Measurements from ENCODE around the gene MESP1. TPM values are rescaled to one million over a fixed set of nuclear protein-coding genes. Genes with fewer than 3 reads are reported as not detected.
A peak's percentile ranks its signal among the peaks of the same experiment; 100 is the strongest.

The MESP1 gene
- total RNA-seq, 1 experiment from 2014 or later: 8.8 TPM

- ChIA-PET CTCF (no interaction called here), POLR2A (no interaction called here), RAD21 (ENCODE audit: low non-redundant PET in 1 of 2, low total read pairs in 2 of 2, uncharacterized antibody in 2 of 2, unreplicated experiment in 2 of 2) (no interaction called here)
- H3K9me3 ChIP-seq (ENCODE audit: control insufficient read depth in 1 of 2, insufficient read depth in 1 of 2, low read depth in 1 of 2, low read length in 2 of 2): no peaks in the 10 kb centered on the region
- H3K9ac ChIP-seq (ENCODE audit: low read length): no peak overlapping the region
- intact Hi-C loops (cut with micrococcal nuclease): no loop called here
- no TSS peak for BruUV-seq (replicated peaks)
- H2AFZ ChIP-seq (ENCODE audit: low read depth, low read length, poor library complexity, severe bottlenecking): peak overlapping the region; percentile 50
- no peaks in the 10 kb centered on the region for H3K36me3 ChIP-seq (ENCODE audit: control insufficient read depth in 1 of 2, insufficient read depth in 2 of 2, low read length in 2 of 2)
- no peaks in the 10 kb centered on the region for H3K9me2 ChIP-seq (ENCODE audit: insufficient read depth)
- ATAC-seq: no peak
- no peaks in the 10 kb centered on the region for H3K79me2 ChIP-seq (ENCODE audit: insufficient read depth, low read length)
- H4K20me1 ChIP-seq (ENCODE audit: insufficient read depth): no peaks in the 10 kb centered on the region
- H3K4me2 ChIP-seq (ENCODE audit: low read length): peak overlapping the region; percentile 9; the same call in 1 of the 2 replicates
- TF ChIP-seq MAX (IDR thresholded peaks at IDR 0.05): no peak
- TF ChIP-seq POLR2AphosphoS5 (IDR thresholded peaks at IDR 0.05; ENCODE audit: low read depth, low read length): no peak
- no peak for TF ChIP-seq CEBPB (IDR thresholded peaks at IDR 0.05; ENCODE audit: low read depth)
- TF ChIP-seq JUND (IDR thresholded peaks at IDR 0.05): no peak
- TF ChIP-seq ZNF274 (IDR thresholded peaks at IDR 0.05; ENCODE audit: low read depth, low read length): no peak
- TF ChIP-seq ZFX (IDR thresholded peaks at IDR 0.05): no peak
- no peak for TF ChIP-seq SIN3A (IDR thresholded peaks at IDR 0.05; ENCODE audit: low read depth)
- TF ChIP-seq EZH2 (IDR thresholded peaks at IDR 0.05): no peak
- no peak for TF ChIP-seq EGR1 (IDR thresholded peaks at IDR 0.05; ENCODE audit: low read depth)
- no peak for TF ChIP-seq SRF (IDR thresholded peaks at IDR 0.05; ENCODE audit: low read depth)
- TF ChIP-seq CTCF (IDR thresholded peaks at IDR 0.05 in 2 of 3, conservative IDR thresholded peaks at IDR 0.05 in 1 of 3; ENCODE audit: borderline replicate concordance in 1 of 3, insufficient read depth in 1 of 3, low read depth in 2 of 3, low read length in 2 of 3): no peak
- no peak for TF ChIP-seq RAD21 (IDR thresholded peaks at IDR 0.05; ENCODE audit: low read depth)
- no peak for TF ChIP-seq EZH2phosphoT487 (IDR thresholded peaks at IDR 0.05; ENCODE audit: borderline replicate concordance)
- TF ChIP-seq ATF3 (IDR thresholded peaks at IDR 0.05): no peak
- no peak for TF ChIP-seq CBX3 (IDR thresholded peaks at IDR 0.05; ENCODE audit: low read depth)
- no peak for TF ChIP-seq SP1 (IDR thresholded peaks at IDR 0.05; ENCODE audit: low read depth)
- no peak for TF ChIP-seq ZBTB33 (IDR thresholded peaks at IDR 0.05; ENCODE audit: extremely low read depth, insufficient replicate concordance, low read length)
- no peak for TF ChIP-seq ELF1 (IDR thresholded peaks at IDR 0.05; ENCODE audit: borderline replicate concordance, low read depth)
- TF ChIP-seq POLR2A (IDR thresholded peaks at IDR 0.05; ENCODE audit: borderline replicate concordance, extremely low read depth, insufficient read depth, insufficient read length): no peak
- no peak for TF ChIP-seq YY1 (IDR thresholded peaks at IDR 0.05; ENCODE audit: extremely low read depth, insufficient replicate concordance, low read depth, low read length)
- no peaks in the 10 kb centered on the region for H3K27me3 ChIP-seq (ENCODE audit: insufficient read depth, low read length)
- no peak for DNase-seq (ENCODE audit: low read depth, low spot score)
- H3K4me1 ChIP-seq (ENCODE audit: control insufficient read depth in 1 of 2, insufficient read depth in 2 of 2, low read length in 2 of 2): peaks cover 8 to 58% of the 10 kb centered on the region in 2 experiments; a peak in 3 of 4 replicates
- no peak overlapping the region for H3K4me3 ChIP-seq (replicated peaks in 1 of 2; ENCODE audit: low read depth in 1 of 2, low read length in 2 of 2)
- no peak overlapping the region for H3K27ac ChIP-seq (ENCODE audit: low read depth, low read length)
Measured at GRCh38 chr15:89785064-89785773, 34.2 kb upstream of the MESP1 start.
